PC-3 (cell line): ENCODE measurements around the gene UBA3. TPM values are rescaled to one million over a fixed set of nuclear protein-coding genes. Genes with fewer than 3 reads are reported as not detected.

Source experiments
- ATAC-seq: fragments of 200-7000 bp; cut with Tn5 transposase; 2 replicates; pipeline ENCODE4 v1.9.1; 2020; ENCODE audit warnings: mild to moderate bottlenecking, moderate library complexity
- BruUV-seq: library from RNA; stranded (reverse); fragments of 400-500 nt; replicated peaks from 2 replicates; lab custom pipeline; 2021; lab: Mats Ljungman, UMichigan
- CTCF ChIA-PET: fragments of 300-600 bp; sonication (Branson Sonifier 250); formaldehyde crosslinking; loops from one replicate; lab custom pipeline; 2022; ENCODE audit warnings: antibody characterized with exemption; lab: Charles Lee
- POLR2A ChIA-PET: fragments of 300-600 bp; sonication (Branson Sonifier 250); formaldehyde crosslinking; loops from one replicate; lab custom pipeline; 2022; ENCODE audit warnings: antibody characterized with exemption; ENCODE audit not compliant: unreplicated experiment; lab: Charles Lee
- DNase-seq: peaks from one replicate; pipeline ENCODE4 v3.0.0-alpha.2; 2015
- H2AFZ ChIP-seq: fragments of 300-600 bp; sonication (generic); 2 replicates; pipeline ENCODE4 v1.6.0; 2016; ENCODE audit warnings: antibody characterized with exemption, low read length
- H3F3A ChIP-seq: fragments of 300-600 bp; sonication (generic); one replicate; pipeline ENCODE4 v1.6.0; 2017; ENCODE audit warnings: antibody characterized with exemption, low read length, control low read depth, mild to moderate bottlenecking; ENCODE audit not compliant: unreplicated experiment
- H3K27ac ChIP-seq: fragments of 300-600 bp; sonication (generic); 2 replicates; pipeline ENCODE4 v1.5.1; 2016; ENCODE audit warnings: mild to moderate bottlenecking, low read length
- H3K27me3 ChIP-seq: fragments of 300-600 bp; sonication (generic); 2 replicates; pipeline ENCODE4 v1.6.1; 2016; ENCODE audit warnings: low read length, mixed read lengths
- H3K36me3 ChIP-seq: fragments of 300-600 bp; sonication (generic); 2 replicates; pipeline ENCODE4 v1.6.1; 2016; ENCODE audit warnings: low read depth, mixed run types, low read length, mixed read lengths
- H3K4me1 ChIP-seq: fragments of 300-600 bp; sonication (generic); 2 replicates; pipeline ENCODE4 v1.5.1; 2016; ENCODE audit warnings: low read length; ENCODE audit not compliant: insufficient read depth
- H3K4me2 ChIP-seq: fragments of 300-600 bp; sonication (generic); 2 replicates; pipeline ENCODE4 v1.6.0; 2016; ENCODE audit warnings: low read length
- H3K4me3 ChIP-seq: fragments of 300-600 bp; sonication (generic); 2 replicates; pipeline ENCODE4 v1.5.1; 2016; ENCODE audit warnings: mild to moderate bottlenecking, low read length, mixed read lengths
- H3K79me2 ChIP-seq: fragments of 300-600 bp; sonication (generic); 2 replicates; pipeline ENCODE4 v1.6.1; 2017; ENCODE audit warnings: low read length, mixed read lengths
- H3K9ac ChIP-seq: fragments of 300-600 bp; sonication (generic); 2 replicates; pipeline ENCODE4 v1.6.0; 2016; ENCODE audit warnings: mild to moderate bottlenecking, low read length
- H3K9me2 ChIP-seq: fragments of 300-600 bp; sonication (generic); replicated peaks from 2 replicates; pipeline ENCODE4 v1.6.1; 2016; ENCODE audit warnings: mixed run types, low read length, mixed read lengths
- H3K9me3 ChIP-seq: fragments of 300-600 bp; sonication (generic); 2 replicates; pipeline ENCODE4 v1.6.1; 2016; ENCODE audit warnings: low read length, mixed read lengths
- H4K20me1 ChIP-seq: fragments of 300-600 bp; sonication (generic); 2 replicates; pipeline ENCODE4 v1.6.1; 2016; ENCODE audit warnings: low read length, mixed read lengths
- EZH2 ChIP-seq: fragments of 300-600 bp; sonication (generic); IDR thresholded peaks from one replicate; pipeline ENCODE4 v1.6.1; 2017; ENCODE audit warnings: antibody characterized with exemption, mild to moderate bottlenecking, low read length; ENCODE audit not compliant: unreplicated experiment
- EZH2phosphoT487 ChIP-seq: fragments of 300-600 bp; sonication (generic); IDR thresholded peaks from 2 replicates; pipeline ENCODE4 v1.6.1; 2018; ENCODE audit warnings: mild to moderate bottlenecking, antibody characterized with exemption, low read length, borderline replicate concordance
- intact Hi-C: fragments of 100-400 bp; cut with micrococcal nuclease; formaldehyde crosslinking; loops from 2 replicates; pipeline ENCODE4 v1.9.0; 2023
- total RNA-seq: library from RNA; depleted of rRNA; stranded (reverse); fragments of >200 nt; gene quantifications from 2 replicates; pipeline ENCODE4 v1.2.3, GENCODE V29; 2014
- TF ChIP-seq, protein P1 (sequence below): fragments of 300-600 bp; sonication (generic); conservative IDR thresholded peaks from 2 replicates; pipeline ENCODE4 v1.5.1; 2017; ENCODE audit warnings: antibody characterized with exemption, low read depth, mild to moderate bottlenecking, low read length

Gene UBA3
- total RNA-seq, 1 experiment from 2014 or later: 27.5 TPM

- DNase-seq (no peak), ATAC-seq (peak; percentile 25)
- ChIA-PET CTCF (no interaction called here), POLR2A (no interaction called here)
- Histone ChIP-seq H3K4me1 (peaks cover 26% of the 10 kb centered on the region), H3K9me2 (no peaks in the 10 kb centered on the region), H3K9ac (peak overlapping the region; percentile 84), H3K9me3 (no peaks in the 10 kb centered on the region), H3K27ac (no peak overlapping the region), H3K79me2 (peaks cover 29% of the 10 kb centered on the region), H3K4me2 (peak overlapping the region; percentile 84), H3F3A (no peaks in the 10 kb centered on the region), H3K36me3 (no peaks in the 10 kb centered on the region), H3K4me3 (peak overlapping the region; percentile 78), H2AFZ (no peak overlapping the region), H3K27me3 (no peaks in the 10 kb centered on the region), H4K20me1 (0 out of 2 replicates have a peak, but pooled peaks cover 4% of the 10 kb centered on the region)
- intact Hi-C loops: no loop called here
- no peak for TF ChIP-seq EZH2phosphoT487
- BruUV-seq: TSS peak; percentile 68
These were observed 651 bp downstream of the UBA3 start for GRCh38 chr3:69079269-69080159.

GRCh38 chr3:69072928-69073327 is 7.2 kb downstream of the UBA3 start:
- CTCF ChIA-PET: no interaction called here

DNA sequence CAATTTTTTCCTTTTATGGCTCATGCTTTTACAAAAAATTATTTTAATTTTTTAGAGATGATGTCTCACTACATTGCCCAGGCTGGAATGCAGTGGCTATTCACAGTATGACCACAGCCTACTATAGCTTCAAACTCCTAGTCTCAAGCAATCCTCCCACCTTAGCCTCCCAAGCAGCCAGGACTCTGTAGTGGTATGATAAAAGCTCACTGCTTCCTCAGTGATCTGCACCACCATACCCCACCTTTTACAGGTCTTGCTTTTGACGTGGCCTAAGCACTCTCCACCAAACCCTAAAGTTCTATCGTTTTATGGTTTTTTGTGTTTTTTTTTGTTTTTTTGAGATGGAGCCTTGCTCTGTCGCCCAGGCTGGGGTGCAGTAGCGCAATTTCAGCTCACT is 14.0 kb downstream of the UBA3 start:
- no peaks in the 10 kb centered on the region for H3K79me2 ChIP-seq
- no peaks in the 10 kb centered on the region for H3K9me3 ChIP-seq
- H3K9me2 ChIP-seq: no peaks in the 10 kb centered on the region
- no peak overlapping the region for H3K9ac ChIP-seq
- intact Hi-C loops: no loop called here
- no peaks in the 10 kb centered on the region for H3F3A ChIP-seq
- no peaks in the 10 kb centered on the region for H3K27me3 ChIP-seq
- no peak overlapping the region for H3K4me2 ChIP-seq
- H3K27ac ChIP-seq: no peak overlapping the region
- no peaks in the 10 kb centered on the region for H4K20me1 ChIP-seq
- H3K36me3 ChIP-seq: peaks cover 3% of the 10 kb centered on the region; the same call in 1 of the 2 replicates
- DNase-seq: no peak
- H2AFZ ChIP-seq: no peak overlapping the region
- ChIA-PET CTCF (no interaction called here), POLR2A (no interaction called here)
- no peak overlapping the region for H3K4me3 ChIP-seq
- no TSS peak for BruUV-seq
- TF ChIP-seq EZH2phosphoT487 (no peak), EZH2 (no peak)
- TF ChIP-seq, protein P1, sequence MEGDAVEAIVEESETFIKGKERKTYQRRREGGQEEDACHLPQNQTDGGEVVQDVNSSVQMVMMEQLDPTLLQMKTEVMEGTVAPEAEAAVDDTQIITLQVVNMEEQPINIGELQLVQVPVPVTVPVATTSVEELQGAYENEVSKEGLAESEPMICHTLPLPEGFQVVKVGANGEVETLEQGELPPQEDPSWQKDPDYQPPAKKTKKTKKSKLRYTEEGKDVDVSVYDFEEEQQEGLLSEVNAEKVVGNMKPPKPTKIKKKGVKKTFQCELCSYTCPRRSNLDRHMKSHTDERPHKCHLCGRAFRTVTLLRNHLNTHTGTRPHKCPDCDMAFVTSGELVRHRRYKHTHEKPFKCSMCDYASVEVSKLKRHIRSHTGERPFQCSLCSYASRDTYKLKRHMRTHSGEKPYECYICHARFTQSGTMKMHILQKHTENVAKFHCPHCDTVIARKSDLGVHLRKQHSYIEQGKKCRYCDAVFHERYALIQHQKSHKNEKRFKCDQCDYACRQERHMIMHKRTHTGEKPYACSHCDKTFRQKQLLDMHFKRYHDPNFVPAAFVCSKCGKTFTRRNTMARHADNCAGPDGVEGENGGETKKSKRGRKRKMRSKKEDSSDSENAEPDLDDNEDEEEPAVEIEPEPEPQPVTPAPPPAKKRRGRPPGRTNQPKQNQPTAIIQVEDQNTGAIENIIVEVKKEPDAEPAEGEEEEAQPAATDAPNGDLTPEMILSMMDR: no peak
- no peak for ATAC-seq
- no peaks in the 10 kb centered on the region for H3K4me1 ChIP-seq

More at GRCh38 chr3:69072928-69073327, 7.2 kb downstream of the UBA3 start:
- no peak overlapping the region for H3K9ac ChIP-seq
- no peak overlapping the region for H3K27ac ChIP-seq
- POLR2A ChIA-PET: no interaction called here
- no peaks in the 10 kb centered on the region for H4K20me1 ChIP-seq
- no peaks in the 10 kb centered on the region for H3F3A ChIP-seq
- BruUV-seq: no TSS peak
- no peak for TF ChIP-seq EZH2phosphoT487
- TF ChIP-seq EZH2: no peak
- TF ChIP-seq, protein P1: no peak
- H3K9me3 ChIP-seq: no peaks in the 10 kb centered on the region
- no peaks in the 10 kb centered on the region for H3K27me3 ChIP-seq
- no peaks in the 10 kb centered on the region for H3K9me2 ChIP-seq
- no peaks in the 10 kb centered on the region for H3K36me3 ChIP-seq
- H3K4me3 ChIP-seq: no peak overlapping the region
- H2AFZ ChIP-seq: no peak overlapping the region
- no peak overlapping the region for H3K4me2 ChIP-seq
- H3K79me2 ChIP-seq: peaks cover 8% of the 10 kb centered on the region
- intact Hi-C loops: no loop called here
- no peaks in the 10 kb centered on the region for H3K4me1 ChIP-seq
- DNase-seq (no peak), ATAC-seq (no peak)
